Kidney (tissue), 14 donors: ENCODE results near the gene RNU7-1. TPM values are rescaled to one million over a fixed set of nuclear protein-coding genes. Genes with fewer than 3 reads are reported as not detected.

Experiments
- DNase-seq, 5 donors: peaks; one replicate each; pipeline ENCODE4 v3.0.0-alpha.2; 2013 to 2020
- FAIRE-seq: peaks from 2 replicates; lab custom pipeline; 2012; peaks lifted over from hg19 to GRCh38; lab: Jason Lieb, UNC
- H3K27ac ChIP-seq, 2 donors: one replicate each; pipeline ENCODE4 v1.7.0; 2013; ENCODE audit warnings: low read depth in 2 of 2, low read length in 2 of 2, inconsistent platforms in 1 of 2
- H3K27me3 ChIP-seq: one replicate; pipeline ENCODE4 v1.7.1; 2013; ENCODE audit warnings: low read length, inconsistent platforms; ENCODE audit not compliant: control insufficient read depth, insufficient read depth
- H3K36me3 ChIP-seq, 3 donors: one replicate each; pipeline versions ENCODE4 v1.7.0 to v1.7.1; 2013; ENCODE audit warnings: low read length in 3 of 3, control low read depth in 1 of 3, inconsistent platforms in 1 of 3; ENCODE audit not compliant: insufficient read depth in 3 of 3, control insufficient read depth in 2 of 3
- H3K4me1 ChIP-seq, 3 donors: one replicate each; pipeline versions ENCODE4 v1.7.0 to v1.7.1; 2013; ENCODE audit warnings: low read length in 3 of 3, inconsistent platforms in 1 of 3, low read depth in 1 of 3; ENCODE audit not compliant: control insufficient read depth in 2 of 3, insufficient read depth in 2 of 3
- H3K4me3 ChIP-seq, 3 donors: one replicate each; pipeline versions ENCODE4 v1.7.0 to v1.8.1; 2013; ENCODE audit warnings: low read length in 3 of 3, control low read depth in 1 of 3, inconsistent platforms in 1 of 3
- H3K9ac ChIP-seq, 3 donors: one replicate each; pipeline versions ENCODE4 v1.7.0 to v1.7.1; 2013; ENCODE audit warnings: low read length in 3 of 3, control low read depth in 1 of 3, inconsistent platforms in 1 of 3
- H3K9me3 ChIP-seq, 3 donors: one replicate each; pipeline versions ENCODE4 v1.7.0 to v1.7.1; 2013; ENCODE audit warnings: low read length in 3 of 3, control low read depth in 1 of 3, inconsistent platforms in 1 of 3; ENCODE audit not compliant: control insufficient read depth in 2 of 3, insufficient read depth in 1 of 3
- intact Hi-C: fragments of 100-400 bp; cut with DNase I; formaldehyde crosslinking; loops from one replicate; pipeline ENCODE4 v1.11.1; 2022
- polyA plus RNA-seq: library from polyadenylated mRNA; stranded (reverse); fragments of 350-450 nt; fragmentation: Illumina TruSeq; extraction: RNeasy Lipid Tissue Mini Kit (QIAGEN cat#74804); gene quantifications from one replicate; pipeline ENCODE4 v1.2.3, GENCODE V29; 2014; ENCODE audit warnings: low read depth, low replicate concordance; ENCODE audit not compliant: insufficient read depth
- total RNA-seq: library from RNA; stranded (reverse); fragmentation: NEBNext Ultra II Directional; extraction: Animal tissue kit (Norgen Biotek cat#: 25700); gene quantifications from one replicate; pipeline ENCODE4 v1.2.1, GENCODE V29; 2021
- TF ChIP-seq, protein P1 (sequence below): IDR thresholded peaks from 3 replicates; pipeline ENCODE4 v1.5.1; 2012; ENCODE audit warnings: mild to moderate bottlenecking, moderate library complexity, borderline replicate concordance; ENCODE audit not compliant: insufficient read depth; ENCODE audit errors: extremely low read depth
- donor health status: control.
- donor health status: control.
- donor health status: control.
- donor health status: control.
- donor health status: control.
- donor health status: DM: yes; HTN: yes; CAD: no.
- donor health status: Normal renal cell carcinoma (clear cell type).

The RNU7-1 gene
- total and polyA plus RNA-seq, 2 donors from 2014 or later = not detected

DNA sequence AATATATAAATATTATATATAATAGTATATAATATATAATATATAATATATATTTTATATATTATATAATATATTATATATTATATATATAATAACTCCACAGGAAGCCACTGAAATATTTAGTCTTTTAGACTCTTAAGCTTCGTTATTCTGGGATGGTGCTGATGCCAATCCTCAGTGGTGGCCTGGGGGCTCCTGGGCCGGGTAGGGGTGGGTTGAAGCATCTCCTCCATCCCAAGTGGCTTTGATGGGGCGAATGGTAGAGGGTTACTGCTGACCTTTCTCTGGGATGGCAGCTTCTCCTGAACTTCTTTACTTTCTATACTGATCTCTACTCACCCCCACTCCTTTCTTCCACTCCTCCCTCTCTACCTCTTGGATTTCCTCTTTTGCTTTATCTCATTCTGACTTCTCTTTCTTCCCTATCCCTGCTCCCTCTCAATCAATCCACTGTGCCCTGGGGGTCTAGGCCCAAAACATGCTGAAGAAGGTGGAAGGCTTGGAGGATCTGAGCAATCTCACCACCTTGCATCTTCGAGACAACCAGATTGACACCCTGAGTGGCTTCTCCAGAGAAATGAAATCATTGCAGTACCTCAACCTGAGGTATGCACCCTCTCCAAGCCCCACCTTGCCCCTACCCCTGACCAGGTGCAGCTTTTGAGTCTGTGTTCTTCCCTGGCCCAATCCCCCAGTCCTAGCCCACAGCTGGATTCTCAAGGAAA, 34.0 kb upstream of the RNU7-1 start:
- TF ChIP-seq, protein P1, sequence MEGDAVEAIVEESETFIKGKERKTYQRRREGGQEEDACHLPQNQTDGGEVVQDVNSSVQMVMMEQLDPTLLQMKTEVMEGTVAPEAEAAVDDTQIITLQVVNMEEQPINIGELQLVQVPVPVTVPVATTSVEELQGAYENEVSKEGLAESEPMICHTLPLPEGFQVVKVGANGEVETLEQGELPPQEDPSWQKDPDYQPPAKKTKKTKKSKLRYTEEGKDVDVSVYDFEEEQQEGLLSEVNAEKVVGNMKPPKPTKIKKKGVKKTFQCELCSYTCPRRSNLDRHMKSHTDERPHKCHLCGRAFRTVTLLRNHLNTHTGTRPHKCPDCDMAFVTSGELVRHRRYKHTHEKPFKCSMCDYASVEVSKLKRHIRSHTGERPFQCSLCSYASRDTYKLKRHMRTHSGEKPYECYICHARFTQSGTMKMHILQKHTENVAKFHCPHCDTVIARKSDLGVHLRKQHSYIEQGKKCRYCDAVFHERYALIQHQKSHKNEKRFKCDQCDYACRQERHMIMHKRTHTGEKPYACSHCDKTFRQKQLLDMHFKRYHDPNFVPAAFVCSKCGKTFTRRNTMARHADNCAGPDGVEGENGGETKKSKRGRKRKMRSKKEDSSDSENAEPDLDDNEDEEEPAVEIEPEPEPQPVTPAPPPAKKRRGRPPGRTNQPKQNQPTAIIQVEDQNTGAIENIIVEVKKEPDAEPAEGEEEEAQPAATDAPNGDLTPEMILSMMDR = no peak
- Histone ChIP-seq H3K9me3 (no peaks in the 10 kb centered on the region), H3K9ac (no peak overlapping the region), H3K27ac (no peak overlapping the region), H3K36me3 (peaks cover 0 to 4% (median 0%) of the 10 kb centered on the region in 3 donors), H3K4me3 (no peak overlapping the region), H3K4me1 (peaks cover 0 to 10% (median 3%) of the 10 kb centered on the region in 3 donors), H3K27me3 (no peaks in the 10 kb centered on the region)
- no peak for FAIRE-seq
- DNase-seq = no peak
- intact Hi-C loops = no loop called here

DNA sequence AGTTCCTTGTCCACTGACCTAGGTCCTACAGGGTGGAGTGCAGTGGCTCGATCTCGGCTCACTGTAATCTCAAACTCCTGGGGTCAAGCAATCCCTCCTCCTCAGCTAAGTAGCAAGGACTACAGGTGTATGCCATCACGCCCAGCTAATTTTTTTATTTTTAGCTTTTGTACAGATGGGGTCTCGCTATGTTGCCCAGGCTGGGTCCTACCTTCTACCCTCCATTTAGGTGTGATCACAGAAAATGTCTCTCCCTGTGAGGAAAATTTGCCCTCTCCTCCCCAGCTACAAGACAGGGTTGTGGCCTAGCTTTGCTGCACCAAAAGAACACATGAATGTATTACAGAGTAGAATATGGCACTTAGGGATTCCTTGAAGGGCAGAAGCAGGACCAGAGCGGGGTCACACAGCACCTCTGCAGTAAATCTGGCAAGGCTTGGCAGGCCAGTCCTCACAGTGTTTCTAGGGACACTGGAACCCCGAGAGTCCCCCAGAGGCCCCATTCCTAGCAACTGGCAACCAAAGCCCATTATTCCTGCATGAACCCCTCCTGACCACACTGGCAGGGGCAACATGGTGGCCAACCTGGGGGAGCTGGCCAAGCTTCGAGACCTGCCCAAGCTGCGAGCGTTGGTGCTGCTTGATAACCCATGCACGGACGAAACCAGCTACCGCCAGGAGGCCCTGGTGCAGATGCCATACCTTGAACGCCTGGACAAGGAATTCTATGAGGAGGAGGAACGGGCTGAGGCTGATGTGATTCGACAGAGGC, 31.3 kb upstream of the RNU7-1 start:
- Histone ChIP-seq H3K27ac (no peak overlapping the region), H3K36me3 (no peaks in the 10 kb centered on the region), H3K9ac (no peak overlapping the region), H3K9me3 (no peaks in the 10 kb centered on the region), H3K4me1 (peaks cover 0 to 6% (median 0%) of the 10 kb centered on the region in 3 donors), H3K4me3 (no peak overlapping the region), H3K27me3 (no peaks in the 10 kb centered on the region)
- intact Hi-C loops = no loop called here
- DNase-seq = peak in 2 of 5 donors; percentile 32 to 33
- no peak for FAIRE-seq
- TF ChIP-seq, protein P1 = no peak

DNA sequence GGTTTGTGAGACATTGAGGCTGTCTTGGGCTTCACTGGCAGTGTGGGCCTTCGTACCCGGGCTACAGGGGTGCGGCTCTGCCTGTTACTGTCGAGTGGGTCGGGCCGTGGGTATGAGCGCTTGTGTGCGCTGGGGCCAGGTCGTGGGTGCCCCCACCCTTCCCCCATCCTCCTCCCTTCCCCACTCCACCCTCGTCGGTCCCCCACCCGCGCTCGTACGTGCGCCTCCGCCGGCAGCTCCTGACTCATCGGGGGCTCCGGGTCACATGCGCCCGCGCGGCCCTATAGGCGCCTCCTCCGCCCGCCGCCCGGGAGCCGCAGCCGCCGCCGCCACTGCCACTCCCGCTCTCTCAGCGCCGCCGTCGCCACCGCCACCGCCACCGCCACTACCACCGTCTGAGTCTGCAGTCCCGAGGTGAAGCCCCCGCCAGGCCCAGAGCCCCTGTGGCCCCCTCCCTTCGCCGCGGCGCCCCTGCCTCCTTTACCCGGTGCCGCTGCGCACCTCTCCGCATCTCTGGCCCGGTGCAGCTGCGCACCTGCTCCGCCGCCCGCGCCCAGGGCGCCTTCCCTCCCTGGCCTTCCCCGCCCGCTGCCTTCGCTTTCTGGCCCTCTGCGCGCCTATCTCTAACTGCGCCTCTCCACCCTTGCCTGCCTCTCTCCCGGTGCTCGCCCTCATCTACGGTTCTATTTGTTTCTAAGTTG, 29.2 kb upstream of the RNU7-1 start, which contains the start of gene ENO2:
Gene ENO2 (plus strand): TSS at position 335 of the 701 bp plus-strand sequence. CDS start 1,253 bp downstream, outside the sequence.
- Histone ChIP-seq H3K27ac (no peak within 1 kb of the TSS), H3K9me3 (no peaks in the 10 kb centered on the region), H3K27me3 (no peaks in the 10 kb centered on the region), H3K36me3 (no peaks in the 10 kb centered on the region), H3K9ac (peak within 1 kb of the TSS in 1 of 3 donors; percentile 31), H3K4me3 (peak within 1 kb of the TSS; percentile 4 to 58 (median 55)), H3K4me1 (peaks cover 0 to 6% (median 0%) of the 10 kb centered on the region in 3 donors)
- intact Hi-C loops = no loop called here
- TF ChIP-seq, protein P1 = no peak
- FAIRE-seq (no peak), DNase-seq (peak; percentile 66 to 95 (median 82))
